GM18508 (cell line): ENCODE results near the gene ATP2C1.
"Not testable (repeated sequence)": the region's sequence is repeated elsewhere in the genome, so short reads cannot be mapped to it uniquely, and the experiment has no call there.

Source experiments
- ATAC-seq: cut with Tn5 transposase; IDR thresholded peaks from one replicate; pipeline ENCODE4 v1.9.1; 2021; ENCODE audit warnings: moderate number of reproducible peaks; ENCODE audit not compliant: insufficient read depth, unreplicated experiment

ATP2C1 gene

DNA sequence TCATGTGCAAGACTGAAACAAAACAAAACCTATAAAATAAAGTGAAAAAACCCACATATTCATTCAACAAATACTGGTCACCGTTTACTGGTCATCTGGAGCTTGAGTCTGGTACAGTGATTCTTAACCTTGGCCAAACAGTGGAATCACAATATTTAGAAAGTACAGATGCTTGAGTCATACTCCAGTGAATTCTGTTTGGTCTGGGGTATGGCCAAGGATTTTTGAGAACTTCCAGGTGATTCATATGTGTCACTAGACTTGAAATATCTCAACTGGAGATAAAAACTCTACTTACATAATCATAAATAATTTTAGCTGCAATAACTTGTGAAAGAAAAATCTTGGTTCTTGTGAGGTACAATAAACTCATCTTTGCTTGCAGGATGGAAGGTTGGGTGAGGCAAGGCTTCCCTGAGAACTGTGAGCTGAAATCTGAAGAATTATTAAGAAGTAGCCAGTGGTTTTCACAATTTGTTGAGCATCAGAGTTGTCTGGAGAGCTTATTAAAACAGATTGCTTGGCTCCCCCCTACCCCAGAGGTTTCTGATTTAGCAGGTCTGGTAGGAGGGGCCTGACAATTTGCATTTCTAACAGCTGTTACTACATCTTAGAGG, 142.4 kb downstream of the ATP2C1 start:
- ATAC-seq, result no peak

DNA sequence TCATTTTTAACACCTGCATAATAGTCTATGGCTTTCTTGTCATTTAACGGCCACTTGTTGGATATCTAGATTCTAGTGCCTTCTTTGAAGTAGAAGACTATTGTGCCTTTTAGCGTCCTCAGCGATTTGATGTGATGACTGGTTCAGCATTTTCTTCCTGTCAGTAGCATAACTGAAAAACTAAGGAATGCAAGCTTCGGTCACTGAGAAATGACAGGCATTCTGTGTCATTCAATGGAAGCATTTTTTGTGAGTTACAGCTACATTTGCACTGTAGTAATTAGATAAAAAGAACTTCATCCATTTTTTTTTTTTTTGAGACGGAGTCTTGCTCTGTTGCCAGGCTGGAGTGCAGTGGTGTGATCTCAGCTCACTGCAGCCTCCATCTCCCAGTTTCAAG, 143.1 kb downstream of the ATP2C1 start:
- ATAC-seq, result no peak

DNA sequence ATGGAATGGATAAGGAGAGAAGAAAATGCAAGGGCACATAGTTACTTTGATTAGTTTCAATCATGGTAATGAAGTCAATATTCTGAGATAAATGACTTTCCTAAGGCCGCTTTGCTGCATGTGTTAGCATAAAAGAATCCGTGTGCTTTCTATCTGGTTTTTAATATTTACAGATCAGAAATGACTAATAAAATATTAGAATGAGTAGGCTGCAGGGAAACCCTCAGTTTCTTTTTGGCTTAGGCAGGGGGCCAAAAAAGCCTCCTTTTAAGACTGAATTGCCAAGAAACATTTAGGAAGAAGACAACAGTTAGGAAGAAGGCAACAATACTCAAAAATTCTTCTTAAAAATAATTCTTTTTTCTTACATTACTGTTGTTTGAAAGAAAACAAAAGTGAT, 144.4 kb downstream of the ATP2C1 start:
- no peak for ATAC-seq

DNA sequence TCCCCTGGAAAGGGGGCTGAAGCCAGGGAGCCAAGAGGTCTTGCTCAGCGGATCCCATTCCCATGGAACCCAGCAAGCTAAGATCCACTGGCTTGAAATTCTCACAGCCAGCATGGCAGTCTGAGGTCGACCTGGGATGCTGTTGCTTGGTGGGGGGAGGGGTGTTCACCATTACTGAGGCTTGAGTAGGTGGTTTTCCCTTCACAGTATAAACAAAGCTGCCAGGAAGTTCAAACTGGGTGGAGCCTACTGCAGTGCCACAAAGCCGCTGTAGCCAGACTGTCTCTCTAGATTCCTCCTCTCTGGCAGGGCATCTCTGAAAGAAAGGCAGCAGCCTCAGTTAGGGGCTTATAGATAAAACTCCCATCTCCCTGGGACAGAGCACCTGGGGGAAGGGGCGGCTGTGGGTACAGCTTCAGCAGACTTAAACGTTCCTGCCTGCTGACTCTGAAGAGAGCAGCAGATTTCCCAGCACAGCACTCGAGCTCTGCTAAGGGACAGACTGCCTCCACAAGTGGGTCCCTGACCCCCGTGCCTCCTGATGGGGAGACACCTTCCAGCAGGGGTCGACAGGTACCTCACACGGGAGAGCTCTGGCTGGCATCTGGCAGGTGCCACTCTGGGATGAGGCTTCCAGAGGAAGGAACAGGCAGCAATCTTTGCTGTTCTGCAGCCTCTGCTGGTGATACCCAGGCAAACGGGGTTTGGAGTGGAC, 148.5 kb downstream of the ATP2C1 start:
- ATAC-seq, result not testable (repeated sequence)

DNA sequence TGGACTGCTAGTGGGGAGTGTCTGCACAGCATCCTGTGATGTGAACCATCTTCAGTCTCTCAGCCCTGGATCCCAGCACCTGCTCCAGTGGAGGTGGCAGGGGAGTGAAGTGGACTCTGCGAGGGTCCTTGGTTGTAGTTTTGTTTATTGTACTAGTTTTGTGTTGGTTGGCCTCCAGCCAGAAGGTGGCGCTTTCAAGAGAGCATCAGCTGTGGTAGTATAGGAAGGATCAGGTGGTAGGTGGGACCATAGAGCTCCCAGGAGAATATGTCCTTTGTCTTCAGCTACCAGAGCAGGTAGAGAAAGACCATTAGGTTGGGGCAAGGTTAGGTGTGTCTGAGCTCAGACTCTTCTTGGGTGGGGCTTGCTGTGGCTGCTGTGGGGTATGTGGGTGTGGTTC, 153.7 kb downstream of the ATP2C1 start:
- no peak for ATAC-seq

DNA sequence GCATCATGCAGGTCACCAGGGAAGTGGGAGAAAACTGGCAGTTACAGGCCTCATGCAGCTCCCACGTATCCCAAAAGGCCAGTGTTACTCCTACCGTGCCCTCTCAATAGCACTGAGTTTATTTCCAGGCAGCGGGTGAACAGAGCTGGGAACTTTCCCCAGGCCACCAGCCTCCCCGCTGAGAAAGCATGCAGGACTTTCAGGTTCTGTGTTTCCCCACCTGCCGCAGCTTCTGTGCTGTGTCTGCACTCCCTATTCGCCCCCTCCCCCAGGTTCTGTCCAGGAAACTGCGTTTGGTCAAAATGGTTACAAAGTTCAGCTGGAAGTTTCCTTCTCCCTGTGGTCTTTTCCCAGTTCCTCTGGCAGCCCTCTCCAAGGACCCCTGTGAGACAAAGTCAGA, 154.1 kb downstream of the ATP2C1 start:
- no peak for ATAC-seq

DNA sequence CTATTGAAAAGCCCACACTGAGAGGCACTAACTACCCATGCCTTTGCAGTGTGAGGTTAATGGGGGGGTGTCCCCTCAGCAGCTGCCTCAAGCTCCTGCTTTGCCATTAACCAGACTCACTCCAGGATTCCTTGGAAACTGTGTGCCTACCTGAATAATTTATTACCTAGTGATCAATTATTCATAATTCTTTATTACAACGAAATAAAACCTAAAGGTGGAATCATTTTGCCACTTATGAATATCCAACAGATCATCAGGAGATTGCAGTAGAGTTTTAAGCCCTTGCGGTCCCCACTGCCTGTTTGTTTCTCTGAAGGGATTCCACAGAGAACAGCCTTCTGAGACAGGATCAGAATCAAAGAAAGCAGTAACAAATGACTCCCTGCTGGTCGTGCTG, 156.1 kb downstream of the ATP2C1 start:
- no peak for ATAC-seq

DNA sequence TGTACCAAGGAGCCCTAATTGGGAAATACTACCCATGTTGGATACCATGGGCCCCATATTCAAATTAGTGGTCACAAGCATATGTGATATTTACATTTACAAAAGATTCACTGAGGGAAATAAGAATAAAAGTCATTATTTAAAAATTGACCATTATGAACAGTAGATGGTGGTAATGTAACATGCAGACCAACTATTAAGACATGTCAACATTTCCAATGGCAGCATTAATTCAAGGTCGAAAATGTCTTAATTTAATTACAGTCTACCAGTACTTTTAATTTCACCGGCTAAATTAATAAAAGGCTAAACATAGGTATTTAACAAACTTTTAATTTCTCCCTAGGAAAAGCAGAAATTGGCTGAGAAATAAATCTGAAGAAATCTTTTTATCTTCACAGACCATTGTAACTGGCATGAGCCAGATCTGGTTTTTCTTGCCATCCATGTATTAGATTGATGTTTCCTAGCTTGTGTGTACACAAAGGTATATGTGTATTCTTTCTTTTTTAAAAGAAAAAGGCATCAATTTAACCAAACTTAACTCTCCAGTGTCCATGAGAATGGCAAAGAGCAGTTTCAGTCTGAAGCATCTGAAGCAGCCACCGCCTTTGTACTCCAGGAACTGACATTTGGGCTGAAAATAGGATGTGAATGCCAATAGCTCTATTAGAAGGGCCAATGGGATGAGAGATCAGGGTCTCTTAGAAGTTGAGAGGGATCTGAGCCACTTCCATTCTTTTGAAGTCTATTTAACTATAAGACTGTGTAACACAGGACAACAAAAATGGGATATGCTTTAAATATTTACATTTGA, 159.4 kb downstream of the ATP2C1 start:
- ATAC-seq, result no peak
